Placental pericyte (primary cell): Measurements from ENCODE around the gene PLPPR3. TPM values are rescaled to one million over a fixed set of nuclear protein-coding genes. Genes with fewer than 3 reads are reported as not detected.

Experiments used
- small RNA-seq: library from RNA; depleted of rRNA; stranded (forward); fragments of <200 nt; gene quantifications from one replicate; pipeline ENCODE3, GENCODE V24; 2012; ENCODE audit warnings: low replicate concordance
- total RNA-seq: library from RNA; depleted of rRNA; stranded (reverse); fragments of >200 nt; gene quantifications from 2 replicates; pipeline ENCODE4 v1.2.3, GENCODE V29; 2012

Gene PLPPR3
- 0.22 TPM in 1 of 2 replicates, not detected in the other for total RNA-seq

DNA sequence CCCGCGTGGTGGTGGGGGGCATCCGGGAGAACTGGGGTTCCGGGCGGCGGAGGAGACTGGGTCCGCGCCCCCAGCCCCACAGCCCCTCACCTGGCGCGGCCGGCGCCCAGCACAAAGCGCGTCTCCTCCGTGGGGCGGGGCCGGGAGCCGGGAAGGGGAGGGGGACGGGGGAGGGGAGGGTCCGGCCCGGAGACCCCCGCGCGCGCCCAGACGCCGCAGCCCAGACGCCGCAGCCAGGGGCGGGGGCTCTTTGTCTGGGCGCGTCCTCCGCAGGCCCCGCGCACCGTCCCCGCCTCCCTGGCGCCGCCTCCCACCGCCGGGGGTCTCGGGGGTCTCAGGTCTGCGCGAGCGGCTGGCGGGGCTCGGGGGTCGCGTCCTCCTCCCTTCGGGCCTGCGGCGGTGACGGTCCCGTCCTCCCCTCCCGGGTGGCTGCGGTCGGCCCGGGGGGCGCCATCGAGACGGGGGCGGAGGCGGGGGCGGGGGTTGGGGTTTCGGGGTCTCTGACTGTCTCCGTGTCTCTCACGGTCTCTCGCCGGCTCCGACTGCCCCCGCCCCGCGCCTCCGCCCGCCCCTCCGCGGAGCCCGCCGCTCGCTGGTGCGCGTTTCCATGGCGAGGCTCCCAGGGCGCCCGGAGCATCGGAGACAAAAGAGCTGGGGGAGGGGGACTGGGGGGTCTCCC is at the start of gene PLPPR3:
PLPPR3 (minus strand) TSS at position 131 of the 679 bp plus-strand sequence. CDS start 396 bp downstream, outside the sequence.

GRCh38 chr19:858868-859843 is 37.4 kb upstream of the PLPPR3 start, which contains the start of gene CFD:
Gene CFD, plus strand, starts transcription at chr19:859664. Its CDS starts 26 bp downstream, at chr19:859690.

DNA sequence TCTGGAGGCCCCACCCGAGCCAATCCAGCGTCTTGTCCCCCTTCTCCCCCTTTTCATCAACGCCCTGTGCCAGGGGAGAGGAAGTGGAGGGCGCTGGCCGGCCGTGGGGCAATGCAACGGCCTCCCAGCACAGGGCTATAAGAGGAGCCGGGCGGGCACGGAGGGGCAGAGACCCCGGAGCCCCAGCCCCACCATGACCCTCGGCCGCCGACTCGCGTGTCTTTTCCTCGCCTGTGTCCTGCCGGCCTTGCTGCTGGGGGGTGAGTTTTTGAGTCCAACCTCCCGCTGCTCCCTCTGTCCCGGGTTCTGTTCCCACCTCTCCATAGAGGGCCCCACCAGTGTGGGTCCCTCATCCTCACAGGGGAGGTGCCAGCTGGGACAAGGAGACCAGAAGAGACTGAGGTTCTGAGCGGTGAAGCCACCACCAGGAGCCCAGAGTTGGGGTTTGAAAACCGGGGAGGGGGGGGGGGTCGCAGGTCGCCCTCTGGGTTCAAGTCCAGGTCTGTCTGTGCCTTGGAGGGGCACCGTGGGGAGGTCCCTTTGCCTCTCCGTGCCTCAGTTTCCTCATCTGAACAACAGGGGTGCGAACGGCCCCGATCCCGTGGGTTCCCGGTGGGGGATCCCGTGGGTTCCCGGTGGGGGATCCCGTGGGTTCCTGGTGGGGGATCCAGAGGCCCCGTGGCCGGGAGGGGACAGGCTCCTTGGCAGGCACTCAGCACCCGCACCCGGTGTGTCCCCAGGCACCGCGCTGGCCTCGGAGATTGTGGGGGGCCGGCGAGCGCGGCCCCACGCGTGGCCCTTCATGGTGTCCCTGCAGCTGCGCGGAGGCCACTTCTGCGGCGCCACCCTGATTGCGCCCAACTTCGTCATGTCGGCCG is 30.6 kb upstream of the PLPPR3 start, which contains the start of gene ELANE:
ELANE (plus strand) TSS at position 168 of the 878 bp plus-strand sequence; CDS start at position 194, 26 bp downstream.

DNA sequence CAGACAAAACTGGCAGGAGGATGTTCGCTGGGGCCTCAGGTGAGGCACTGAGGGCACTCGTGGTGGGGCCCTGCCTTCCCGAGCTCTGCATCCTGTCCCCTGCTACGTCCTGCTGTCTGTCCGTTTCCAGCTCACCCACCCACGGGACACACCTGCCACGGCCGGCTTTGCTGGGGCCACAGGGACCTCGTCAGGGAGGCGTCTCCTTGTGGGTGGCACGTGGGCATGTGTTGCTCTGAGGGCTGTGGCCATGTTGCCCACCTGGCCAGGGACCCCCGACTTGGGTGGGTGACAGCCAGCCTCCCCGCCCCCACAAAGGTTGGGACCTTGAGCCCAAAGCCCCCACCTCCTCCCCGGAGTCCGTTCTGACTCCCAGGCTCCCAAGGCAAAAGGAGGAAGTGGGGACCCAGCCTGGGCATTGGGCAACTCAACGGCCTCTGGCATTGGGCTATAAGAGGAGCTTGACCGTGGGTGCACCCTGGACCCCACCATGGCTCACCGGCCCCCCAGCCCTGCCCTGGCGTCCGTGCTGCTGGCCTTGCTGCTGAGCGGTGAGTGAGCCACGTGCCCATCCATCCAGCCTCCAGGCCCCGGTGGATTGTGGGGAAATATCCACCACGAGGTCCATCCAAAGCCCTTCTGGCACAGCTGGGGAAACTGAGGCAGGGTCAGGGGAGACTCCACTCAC is 18.9 kb upstream of the PLPPR3 start, which contains the start of gene PRTN3:
PRTN3 (plus strand) TSS at position 481 of the 688 bp plus-strand sequence; CDS start at position 491, 10 bp downstream.

DNA sequence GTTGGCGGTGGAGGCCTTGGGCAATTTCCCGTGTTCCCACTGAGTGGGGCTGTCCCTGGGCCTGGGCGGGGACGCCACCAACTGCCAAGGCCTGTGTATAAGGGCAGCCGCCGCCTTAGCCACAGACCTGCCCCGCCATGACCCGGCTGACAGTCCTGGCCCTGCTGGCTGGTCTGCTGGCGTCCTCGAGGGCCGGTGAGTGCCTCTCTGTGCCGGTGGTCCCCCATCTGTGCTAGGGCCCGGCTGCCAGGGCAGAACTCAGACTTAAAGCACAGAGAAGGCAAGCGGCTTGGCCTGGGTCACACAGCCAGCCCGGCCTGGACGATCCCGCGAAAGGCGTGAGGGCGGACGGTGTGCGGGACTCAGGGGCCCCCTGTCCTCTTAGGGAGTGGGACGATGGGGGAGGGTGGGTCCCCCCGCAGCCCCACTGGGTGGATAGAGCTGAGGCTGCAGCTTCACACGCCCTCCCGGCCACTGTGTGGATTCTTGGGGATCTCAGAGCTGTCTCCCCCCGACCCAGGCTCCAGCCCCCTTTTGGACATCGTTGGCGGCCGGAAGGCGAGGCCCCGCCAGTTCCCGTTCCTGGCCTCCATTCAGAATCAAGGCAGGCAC is 6.1 kb upstream of the PLPPR3 start, which contains the start of gene AZU1:
AZU1 (plus strand) TSS at position 128 of the 612 bp plus-strand sequence; CDS start at position 138, 10 bp downstream.

GRCh38 chr19:796692-797527 is 24.8 kb downstream of the PLPPR3 start, which contains the start of gene PTBP1:
Gene PTBP1, plus strand, starts transcription at chr19:797452. Its CDS starts 46 bp downstream, at chr19:797498.

Small RNA genes within 50 kb of the gene (small RNA-seq; reads per million reads assigned to genes)
- not detected for gene MIR3187

Other genes starting within 250 kb of the PLPPR3 start
- 282 and 610 TPM in 2 replicates for gene BSG, start 249.4 kb downstream of the PLPPR3 start, total RNA-seq
- 1.0 and 1.8 TPM in 2 replicates for gene HCN2, start 232.1 kb downstream of the PLPPR3 start, total RNA-seq
- gene POLRMT, start 188.4 kb downstream of the PLPPR3 start, total RNA-seq, result 20.6 and 35.2 TPM in 2 replicates
- gene FGF22, start 182.1 kb downstream of the PLPPR3 start, total RNA-seq, result not detected in 2 replicates
- gene RNF126, start 158.7 kb downstream of the PLPPR3 start, total RNA-seq, result 52.7 and 82.6 TPM in 2 replicates
- gene FSTL3, start 145.6 kb downstream of the PLPPR3 start, total RNA-seq, result 98.0 and 117 TPM in 2 replicates
- gene PRSS57, start 126.5 kb downstream of the PLPPR3 start, total RNA-seq, result not detected in 2 replicates
- gene PALM, start 113.0 kb downstream of the PLPPR3 start, total RNA-seq, result 0.72 and 8.5 TPM in 2 replicates
- gene MISP, start 70.8 kb downstream of the PLPPR3 start, total RNA-seq, result 0.14 and 0.22 TPM in 2 replicates
- gene PTBP1, start 24.5 kb downstream of the PLPPR3 start, total RNA-seq, result 117 and 262 TPM in 2 replicates
- not detected in 2 replicates for gene AZU1, start 5.9 kb upstream of the PLPPR3 start, total RNA-seq
- not detected in 2 replicates for gene PRTN3, start 19.0 kb upstream of the PLPPR3 start, total RNA-seq
- not detected in 2 replicates for gene ELANE, start 30.3 kb upstream of the PLPPR3 start, total RNA-seq
- gene CFD, start 37.7 kb upstream of the PLPPR3 start, total RNA-seq, result 2.4 and 62.4 TPM in 2 replicates
- 45.8 and 58.6 TPM in 2 replicates for gene MED16, start 71.2 kb upstream of the PLPPR3 start, total RNA-seq
- gene RNU6-9, start 71.5 kb upstream of the PLPPR3 start, total RNA-seq, result not detected in 2 replicates
- 32.2 and 41.9 TPM in 2 replicates for gene R3HDM4, start 91.3 kb upstream of the PLPPR3 start, total RNA-seq
- 0.14 TPM in 1 of 2 replicates, not detected in the other for gene KISS1R, start 95.4 kb upstream of the PLPPR3 start, total RNA-seq
- 83.9 and 112 TPM in 2 replicates for gene ARID3A, start 104.1 kb upstream of the PLPPR3 start, total RNA-seq
- 55.7 and 58.2 TPM in 2 replicates for gene WDR18, start 162.4 kb upstream of the PLPPR3 start, total RNA-seq
- 0.14 and 0.66 TPM in 2 replicates for gene GRIN3B, start 178.5 kb upstream of the PLPPR3 start, total RNA-seq
- gene TMEM259, start 199.2 kb upstream of the PLPPR3 start, total RNA-seq, result 119 and 132 TPM in 2 replicates
- not detected in 2 replicates for gene RNU6-2, start 199.6 kb upstream of the PLPPR3 start, total RNA-seq
- 541 and 553 TPM in 2 replicates for gene CNN2, start 204.7 kb upstream of the PLPPR3 start, total RNA-seq
- gene ABCA7, start 218.2 kb upstream of the PLPPR3 start, total RNA-seq, result 18.0 and 19.0 TPM in 2 replicates
- gene ARHGAP45, start 245.2 kb upstream of the PLPPR3 start, total RNA-seq, result 1.7 and 3.5 TPM in 2 replicates